ENCODE measurements around the gene DPH1.

DNA sequence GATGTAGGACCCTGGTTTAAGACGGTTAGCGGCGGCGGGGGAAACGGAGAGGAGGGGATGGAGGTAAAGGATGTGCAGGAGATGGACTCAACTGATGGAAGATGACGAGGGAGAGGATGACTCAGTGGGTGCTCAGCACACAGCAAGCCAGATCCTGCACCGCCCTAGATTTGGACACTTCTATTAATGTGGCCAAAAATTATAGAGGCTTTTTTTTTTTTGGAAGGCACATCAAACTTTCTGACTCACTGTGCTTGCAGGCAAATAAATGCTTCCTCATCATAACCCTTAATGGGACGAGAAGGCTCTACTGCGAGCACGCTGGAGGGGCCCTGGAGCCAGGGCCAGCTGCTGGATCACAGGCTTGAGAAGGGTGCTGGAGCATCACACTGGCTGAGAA is 40.8 kb upstream of the DPH1 start:
- TF ChIP-seq CTCF (IDR thresholded peaks at IDR 0.05; ENCODE audit: low read depth, low read length, poor library complexity, severe bottlenecking) (no peak), EZH2phosphoT487 (IDR thresholded peaks at IDR 0.05; ENCODE audit: borderline replicate concordance, low read length) (no peak)

Data from DOHH2 (cell line).